ENCODE results near the gene PPP2R3A.

The PPP2R3A gene

GRCh38 chr3:135964160-135964955 lies 1.2 kb upstream of the PPP2R3A start:
- TF ChIP-seq PATZ1 (CRISPR knock-in tag; IDR thresholded peaks at IDR 0.05; ENCODE audit: borderline replicate concordance) (no peak), ZNF8 (CRISPR knock-in tag; IDR thresholded peaks at IDR 0.05) (no peak), SNAI2 (CRISPR knock-in tag; IDR thresholded peaks at IDR 0.05) (no peak), ZNF70 (CRISPR knock-in tag; IDR thresholded peaks at IDR 0.05) (no peak), TCF4 (CRISPR knock-in tag; IDR thresholded peaks at IDR 0.05; ENCODE audit: borderline replicate concordance) (no peak), ESRRG (CRISPR knock-in tag; IDR thresholded peaks at IDR 0.05) (no peak), ZFP30 (CRISPR knock-in tag; IDR thresholded peaks at IDR 0.05) (no peak), GLIS3 (CRISPR knock-in tag; IDR thresholded peaks at IDR 0.05) (no peak), CREB5 (CRISPR knock-in tag; IDR thresholded peaks at IDR 0.05; ENCODE audit: low read depth) (no peak), TSHZ2 (CRISPR knock-in tag; IDR thresholded peaks at IDR 0.05) (no peak), CSRNP3 (CRISPR knock-in tag; IDR thresholded peaks at IDR 0.05) (no peak), ARNTL (CRISPR knock-in tag; IDR thresholded peaks at IDR 0.05; ENCODE audit: borderline replicate concordance, low read depth) (no peak), POU6F1 (CRISPR knock-in tag; IDR thresholded peaks at IDR 0.05; ENCODE audit: borderline replicate concordance, low read depth) (no peak), BACH2 (CRISPR knock-in tag; IDR thresholded peaks at IDR 0.05; ENCODE audit: borderline replicate concordance) (no peak), RARB (CRISPR knock-in tag; IDR thresholded peaks at IDR 0.05) (no peak), PPARA (CRISPR knock-in tag; IDR thresholded peaks at IDR 0.05; ENCODE audit: borderline replicate concordance) (no peak), ZNF565 (CRISPR knock-in tag; conservative IDR thresholded peaks at IDR 0.05; ENCODE audit: low read depth) (no peak), ZFP3 (CRISPR knock-in tag; IDR thresholded peaks at IDR 0.05) (no peak)
- ATAC-seq: no peak

GRCh38 chr3:135965129-135965505 lies 411 bp upstream of the PPP2R3A start:
- ATAC-seq: peak; percentile 23
- no peak for TF ChIP-seq ESRRG (CRISPR knock-in tag; IDR thresholded peaks at IDR 0.05)
- TF ChIP-seq ZNF565 (CRISPR knock-in tag; conservative IDR thresholded peaks at IDR 0.05; ENCODE audit: low read depth): no peak
- TF ChIP-seq OSR1 (CRISPR knock-in tag; IDR thresholded peaks at IDR 0.05): no peak
- TF ChIP-seq PATZ1 (CRISPR knock-in tag; IDR thresholded peaks at IDR 0.05; ENCODE audit: borderline replicate concordance): no peak
- TF ChIP-seq ISL1 (CRISPR knock-in tag; IDR thresholded peaks at IDR 0.05): no peak
- no peak for TF ChIP-seq ZNF8 (CRISPR knock-in tag; IDR thresholded peaks at IDR 0.05)
- no peak for TF ChIP-seq ZNF70 (CRISPR knock-in tag; IDR thresholded peaks at IDR 0.05)
- no peak for TF ChIP-seq CSDC2 (CRISPR knock-in tag; IDR thresholded peaks at IDR 0.05)
- TF ChIP-seq CSRNP3 (CRISPR knock-in tag; IDR thresholded peaks at IDR 0.05): no peak
- no peak for TF ChIP-seq PPARA (CRISPR knock-in tag; IDR thresholded peaks at IDR 0.05; ENCODE audit: borderline replicate concordance)
- no peak for TF ChIP-seq CREB5 (CRISPR knock-in tag; IDR thresholded peaks at IDR 0.05; ENCODE audit: low read depth)
- TF ChIP-seq TOX (CRISPR knock-in tag; IDR thresholded peaks at IDR 0.05; ENCODE audit: borderline replicate concordance): no peak
- TF ChIP-seq ZC3H10 (CRISPR knock-in tag; IDR thresholded peaks at IDR 0.05): no peak

All from SK-N-SH treated with all-trans-retinoic acid at 6 μM for 48 hours (cell line).